Measurements from ENCODE around the gene MYBPC1.

DNA sequence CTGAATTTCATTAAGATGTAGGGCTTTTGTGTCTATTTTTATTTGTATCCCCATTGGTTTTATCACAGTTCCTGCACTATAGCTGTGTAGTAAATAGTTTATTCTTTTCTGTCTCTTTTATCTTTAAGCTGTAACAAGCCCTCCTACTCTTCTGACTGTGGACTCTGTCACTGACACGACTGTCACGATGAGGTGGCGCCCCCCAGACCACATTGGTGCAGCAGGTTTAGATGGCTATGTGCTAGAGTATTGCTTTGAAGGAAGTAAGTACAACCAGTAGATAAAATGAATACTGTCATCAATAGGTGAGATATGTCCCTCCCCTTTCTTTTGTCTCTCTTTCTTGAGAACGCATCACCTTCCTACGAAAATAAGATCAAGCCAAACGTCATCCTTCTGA is 68.5 kb downstream of the MYBPC1 start:
- TF ChIP-seq CTCF (IDR thresholded peaks at IDR 0.05; ENCODE audit: low read depth, low read length): no peak
- TF ChIP-seq, protein P1, sequence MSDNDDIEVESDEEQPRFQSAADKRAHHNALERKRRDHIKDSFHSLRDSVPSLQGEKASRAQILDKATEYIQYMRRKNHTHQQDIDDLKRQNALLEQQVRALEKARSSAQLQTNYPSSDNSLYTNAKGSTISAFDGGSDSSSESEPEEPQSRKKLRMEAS (IDR thresholded peaks at IDR 0.05; ENCODE audit: low read depth, low read length): no peak
